Activated CD4-positive, alpha-beta T cell treated with anti-CD3 and anti-CD28 coated beads for 24 hours (primary cell): ENCODE measurements around the gene GRIK1.

Experiments
- DNase-seq, 2 donors: peaks; one replicate each; pipeline ENCODE4 v3.0.0-alpha.2; 2020; ENCODE audit warnings: low read depth in 2 of 2

GRIK1 gene

DNA sequence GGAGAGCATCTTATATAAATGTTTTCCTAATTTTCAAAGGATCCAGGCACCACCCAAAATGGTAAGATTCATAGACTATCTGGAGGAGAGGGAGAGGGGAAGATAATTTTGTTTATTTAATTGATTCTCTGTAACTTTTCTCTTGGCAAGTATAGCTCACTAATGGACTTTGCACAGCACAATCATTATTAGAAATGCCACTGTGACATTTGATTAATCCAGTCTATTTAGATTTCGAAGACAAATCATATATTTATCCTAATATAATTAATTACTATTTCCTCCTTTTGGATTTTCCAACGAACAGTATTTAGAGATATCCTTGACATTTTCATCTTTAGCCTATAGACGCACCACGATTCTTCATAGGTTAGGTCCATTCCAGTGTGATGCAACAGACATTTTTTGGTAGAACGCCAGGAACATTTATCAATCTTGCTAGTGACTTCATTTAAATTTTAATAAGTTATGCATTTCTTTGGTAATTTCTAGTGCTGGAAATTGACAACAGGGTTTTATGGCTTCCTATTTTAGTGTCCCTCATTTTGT, 152.4 kb downstream of the GRIK1 start:
- no peak for DNase-seq

DNA sequence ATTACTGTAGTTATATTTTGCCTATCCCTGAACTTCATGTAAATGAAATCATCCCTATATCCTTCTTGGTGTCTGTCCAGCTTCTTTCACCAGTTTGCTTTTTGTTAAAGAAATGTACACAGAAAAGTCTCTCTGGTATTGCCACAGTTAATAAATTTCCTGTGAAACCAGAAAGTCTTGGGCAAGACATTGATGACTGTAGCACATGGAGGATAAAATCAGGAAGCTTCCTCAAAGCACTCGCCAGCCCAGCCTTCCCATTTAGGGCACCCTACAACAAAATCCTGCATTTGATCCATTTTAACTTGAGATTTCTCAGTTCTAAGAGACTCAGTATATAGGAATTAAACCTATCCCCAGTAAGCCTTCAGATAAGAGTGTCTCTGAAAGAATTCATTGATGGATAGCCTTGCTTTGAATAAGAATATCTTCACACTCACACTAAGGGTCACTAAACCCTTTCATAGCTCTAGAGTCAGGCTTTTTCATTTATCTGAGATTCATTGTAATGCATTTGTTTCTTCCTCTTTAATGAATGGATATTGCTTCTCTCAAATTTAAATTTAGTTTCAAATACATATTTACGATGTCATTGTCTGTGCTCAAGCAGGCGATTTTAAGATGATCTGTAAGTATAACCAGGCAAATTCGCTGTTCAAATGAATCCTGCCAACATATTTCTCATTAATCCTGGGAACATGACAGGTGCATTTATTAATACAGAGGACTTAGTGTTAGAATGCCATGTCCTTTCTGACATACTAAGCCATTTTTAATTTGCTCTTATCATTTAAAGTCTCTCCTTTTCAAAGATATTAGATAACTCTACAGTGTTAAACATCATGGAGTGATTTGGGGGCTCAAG, 153.1 kb downstream of the GRIK1 start:
- no peak for DNase-seq

GRCh38 chr21:29777160-29777559, 162.6 kb downstream of the GRIK1 start:
- no peak for DNase-seq

GRCh38 chr21:29775462-29775861, 164.3 kb downstream of the GRIK1 start:
- DNase-seq, result no peak

- no peak for DNase-seq
These were observed 168.2 kb downstream of the GRIK1 start for GRCh38 chr21:29771491-29772066.

- no peak for DNase-seq
These were observed 176.1 kb downstream of the GRIK1 start for GRCh38 chr21:29763674-29764073.

- DNase-seq, result no peak
These were observed 177.2 kb downstream of the GRIK1 start for GRCh38 chr21:29762570-29763082.

DNA sequence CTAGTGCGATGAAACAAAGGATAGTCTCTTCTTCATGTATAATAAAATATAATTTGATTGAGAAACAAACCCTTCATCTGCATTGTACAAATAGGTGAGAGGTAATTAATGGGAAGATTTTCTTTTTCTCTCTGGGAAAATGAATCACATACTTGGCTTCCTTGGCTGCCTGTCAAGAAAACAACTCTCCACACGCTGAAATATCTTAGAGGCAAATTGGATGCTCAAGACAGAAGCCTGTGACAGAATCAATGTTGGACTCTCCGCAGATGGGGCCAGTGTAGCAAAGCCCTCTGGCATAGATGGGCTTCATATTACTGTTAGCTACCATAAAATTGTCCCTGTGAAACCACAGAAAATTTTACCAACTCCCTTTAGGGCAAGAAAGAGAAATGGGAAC, 186.6 kb downstream of the GRIK1 start:
- no peak for DNase-seq

DNA sequence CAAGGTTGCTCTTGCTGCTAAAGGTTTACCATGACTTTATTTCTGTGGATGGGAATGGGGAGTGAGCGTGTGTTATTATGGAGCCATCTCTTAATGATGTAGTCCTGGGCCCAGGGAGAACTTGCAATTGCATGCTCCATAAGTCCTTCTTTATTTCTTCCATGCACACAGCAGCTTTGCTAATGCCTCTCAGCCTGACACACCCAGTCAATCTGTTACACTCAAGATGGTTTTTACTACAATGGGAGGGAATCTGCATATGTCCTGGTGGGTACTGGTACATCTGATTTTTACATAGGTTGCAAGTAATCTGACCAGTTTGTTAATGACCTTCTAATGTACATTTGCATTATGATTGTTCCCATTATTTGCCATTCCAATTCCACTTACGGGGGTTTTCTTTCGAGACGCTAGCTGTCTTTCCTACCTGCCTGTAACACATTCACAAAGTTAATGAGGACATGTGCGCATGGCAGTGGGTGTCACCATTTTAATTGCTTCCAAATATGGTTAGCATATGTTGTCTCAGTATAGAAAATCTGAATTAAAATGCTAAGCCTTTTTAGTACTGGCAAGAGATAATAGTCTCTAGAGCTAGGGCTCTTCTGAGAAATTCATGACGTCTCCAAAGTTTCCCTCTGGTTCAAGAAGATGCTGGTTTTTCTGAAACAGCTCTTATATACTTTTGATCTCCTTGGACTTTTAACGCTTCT, 188.2 kb downstream of the GRIK1 start:
- DNase-seq, result no peak

DNA sequence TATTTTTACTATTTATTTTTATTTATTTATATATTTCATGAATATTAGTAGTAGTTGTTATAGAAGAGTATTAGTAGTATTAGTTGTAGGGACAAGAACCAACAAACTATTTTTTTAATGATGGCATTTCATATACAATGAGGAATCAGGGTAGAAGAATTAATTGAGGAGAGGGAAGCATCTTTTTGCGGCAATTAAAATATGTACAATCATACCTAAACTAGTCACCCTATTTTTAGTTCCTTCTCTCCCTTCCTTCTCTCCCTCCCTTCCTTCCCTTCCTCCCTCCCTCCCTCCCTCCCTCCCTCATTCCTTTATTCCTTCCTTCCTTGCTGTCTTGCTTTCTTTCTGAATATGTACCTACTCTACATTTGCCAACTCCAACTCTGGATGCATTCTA, 189.8 kb downstream of the GRIK1 start:
- no peak for DNase-seq

DNA sequence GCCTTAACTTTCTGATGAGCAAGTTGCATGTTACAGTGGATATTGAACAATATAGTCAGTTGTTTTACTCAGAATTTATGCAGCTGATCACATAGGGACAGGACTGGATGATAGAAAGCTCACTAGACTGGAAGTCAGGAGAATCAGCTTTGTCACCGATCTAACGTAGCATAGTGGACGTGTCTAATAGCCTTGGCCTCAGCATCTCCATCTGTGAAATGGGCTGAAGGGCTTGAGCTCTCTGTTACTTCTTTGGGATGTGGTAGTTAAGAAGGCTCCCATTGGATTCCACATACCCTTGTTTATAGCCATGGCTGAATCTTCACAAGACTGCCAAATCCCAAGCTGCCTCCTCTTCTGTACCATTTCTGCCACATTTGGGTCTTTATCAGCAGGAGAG, 190.6 kb downstream of the GRIK1 start:
- no peak for DNase-seq

- no peak for DNase-seq
These were observed 191.2 kb downstream of the GRIK1 start for GRCh38 chr21:29748391-29749167.

GRCh38 chr21:29741761-29742160, 198.0 kb downstream of the GRIK1 start:
- no peak for DNase-seq

GRCh38 chr21:29739176-29739575, 200.6 kb downstream of the GRIK1 start:
- no peak for DNase-seq

DNA sequence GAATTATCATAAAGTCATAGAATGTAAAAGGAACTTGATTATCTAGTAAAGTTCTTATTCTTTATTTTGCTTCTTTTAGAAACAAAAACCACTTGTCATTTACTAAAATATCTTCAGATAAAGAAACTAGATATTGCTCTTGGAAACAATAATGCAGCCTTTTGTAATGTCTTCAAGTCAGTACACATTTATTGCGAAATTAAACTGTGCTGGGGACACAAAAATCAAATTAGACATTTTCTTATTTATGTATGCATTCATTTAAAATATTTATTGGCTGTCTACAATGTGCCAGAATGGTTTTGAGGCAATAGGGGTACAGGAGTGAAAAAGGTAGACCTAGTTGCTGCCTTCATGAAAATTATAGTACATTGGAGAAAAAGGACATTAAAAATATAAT, 201.1 kb downstream of the GRIK1 start:
- DNase-seq, result no peak

DNA sequence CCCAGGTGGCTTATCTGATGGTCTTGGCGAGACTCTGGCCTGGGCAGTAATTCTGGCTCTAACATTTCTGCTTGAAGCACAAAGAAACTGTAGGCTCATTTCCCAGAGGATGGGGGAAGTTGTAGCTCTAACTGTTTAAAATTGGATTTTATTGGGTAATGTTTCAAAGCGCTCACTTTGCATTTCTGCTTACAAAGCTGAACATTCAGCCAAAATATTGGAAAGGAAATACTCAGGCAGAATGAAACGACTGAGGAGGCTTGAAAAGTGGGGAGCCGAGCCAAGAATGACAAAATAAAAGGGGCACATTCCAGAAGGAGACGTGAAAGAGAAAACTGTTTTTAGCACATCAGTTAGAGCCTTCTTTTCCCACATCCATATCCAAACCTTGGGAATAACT, 202.6 kb downstream of the GRIK1 start:
- no peak for DNase-seq

GRCh38 chr21:29730281-29730680, 209.5 kb downstream of the GRIK1 start:
- no peak for DNase-seq

- no peak for DNase-seq
These were observed 213.8 kb downstream of the GRIK1 start for GRCh38 chr21:29726044-29726443.

- DNase-seq, result no peak
These were observed 214.6 kb downstream of the GRIK1 start for GRCh38 chr21:29725025-29725736.

- no peak for DNase-seq
These were observed 217.8 kb downstream of the GRIK1 start for GRCh38 chr21:29721964-29722363.

DNA sequence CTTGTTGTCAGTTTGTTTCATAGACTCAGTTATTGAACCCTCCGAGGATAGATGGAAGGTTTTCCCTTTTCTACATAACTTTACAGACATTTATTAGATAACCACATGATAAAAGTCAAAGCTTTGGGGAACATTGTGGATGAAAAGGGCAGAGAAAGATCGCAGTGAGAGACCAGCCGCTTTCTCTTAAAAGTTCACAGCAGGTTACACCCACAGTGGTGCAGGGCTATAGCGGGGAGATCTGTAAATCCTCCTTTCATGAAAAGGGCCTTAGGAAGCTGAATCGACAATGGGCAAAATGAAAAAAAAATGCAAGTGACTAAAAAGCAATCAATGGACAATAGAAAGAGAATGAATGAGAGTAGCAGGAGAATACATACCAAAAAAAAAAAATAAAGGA, 218.6 kb downstream of the GRIK1 start:
- DNase-seq, result no peak
